GM12872 (cell line): Measurements from ENCODE around the gene GALR2.

Experiments used
- TF ChIP-seq, protein P1 (sequence below): IDR thresholded peaks from 3 replicates; pipeline ENCODE4 v1.5.1; 2011; ENCODE audit warnings: low read depth, mild to moderate bottlenecking, low read length, moderate library complexity; ENCODE audit not compliant: insufficient read depth

Gene GALR2

DNA sequence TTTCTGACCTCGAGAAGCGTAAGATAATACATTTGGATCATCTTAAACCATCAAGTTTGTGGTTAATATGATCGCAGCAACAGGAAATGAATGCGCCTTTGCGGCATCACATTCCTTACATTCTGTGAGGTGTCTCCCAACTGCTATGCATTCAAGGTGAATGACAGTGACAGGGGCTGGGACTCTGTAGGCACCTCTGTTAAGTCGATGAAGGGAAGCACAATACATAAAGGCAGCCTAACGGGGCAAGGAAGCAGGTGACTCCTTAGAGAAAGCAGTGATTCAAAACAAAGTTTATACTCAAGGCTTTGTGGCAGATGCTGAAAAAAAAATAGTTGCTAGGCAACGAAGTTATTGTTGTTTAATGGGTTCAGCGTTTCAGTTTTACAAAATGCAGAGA, 25.9 kb upstream of the GALR2 start:
- TF ChIP-seq, protein P1, sequence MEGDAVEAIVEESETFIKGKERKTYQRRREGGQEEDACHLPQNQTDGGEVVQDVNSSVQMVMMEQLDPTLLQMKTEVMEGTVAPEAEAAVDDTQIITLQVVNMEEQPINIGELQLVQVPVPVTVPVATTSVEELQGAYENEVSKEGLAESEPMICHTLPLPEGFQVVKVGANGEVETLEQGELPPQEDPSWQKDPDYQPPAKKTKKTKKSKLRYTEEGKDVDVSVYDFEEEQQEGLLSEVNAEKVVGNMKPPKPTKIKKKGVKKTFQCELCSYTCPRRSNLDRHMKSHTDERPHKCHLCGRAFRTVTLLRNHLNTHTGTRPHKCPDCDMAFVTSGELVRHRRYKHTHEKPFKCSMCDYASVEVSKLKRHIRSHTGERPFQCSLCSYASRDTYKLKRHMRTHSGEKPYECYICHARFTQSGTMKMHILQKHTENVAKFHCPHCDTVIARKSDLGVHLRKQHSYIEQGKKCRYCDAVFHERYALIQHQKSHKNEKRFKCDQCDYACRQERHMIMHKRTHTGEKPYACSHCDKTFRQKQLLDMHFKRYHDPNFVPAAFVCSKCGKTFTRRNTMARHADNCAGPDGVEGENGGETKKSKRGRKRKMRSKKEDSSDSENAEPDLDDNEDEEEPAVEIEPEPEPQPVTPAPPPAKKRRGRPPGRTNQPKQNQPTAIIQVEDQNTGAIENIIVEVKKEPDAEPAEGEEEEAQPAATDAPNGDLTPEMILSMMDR, result no peak

- TF ChIP-seq, protein P1, result no peak
Observed at GRCh38 chr17:76049239-76049638, 25.3 kb upstream of the GALR2 start.

GRCh38 chr17:76049836-76050537, 24.6 kb upstream of the GALR2 start:
- TF ChIP-seq, protein P1, result no peak

DNA sequence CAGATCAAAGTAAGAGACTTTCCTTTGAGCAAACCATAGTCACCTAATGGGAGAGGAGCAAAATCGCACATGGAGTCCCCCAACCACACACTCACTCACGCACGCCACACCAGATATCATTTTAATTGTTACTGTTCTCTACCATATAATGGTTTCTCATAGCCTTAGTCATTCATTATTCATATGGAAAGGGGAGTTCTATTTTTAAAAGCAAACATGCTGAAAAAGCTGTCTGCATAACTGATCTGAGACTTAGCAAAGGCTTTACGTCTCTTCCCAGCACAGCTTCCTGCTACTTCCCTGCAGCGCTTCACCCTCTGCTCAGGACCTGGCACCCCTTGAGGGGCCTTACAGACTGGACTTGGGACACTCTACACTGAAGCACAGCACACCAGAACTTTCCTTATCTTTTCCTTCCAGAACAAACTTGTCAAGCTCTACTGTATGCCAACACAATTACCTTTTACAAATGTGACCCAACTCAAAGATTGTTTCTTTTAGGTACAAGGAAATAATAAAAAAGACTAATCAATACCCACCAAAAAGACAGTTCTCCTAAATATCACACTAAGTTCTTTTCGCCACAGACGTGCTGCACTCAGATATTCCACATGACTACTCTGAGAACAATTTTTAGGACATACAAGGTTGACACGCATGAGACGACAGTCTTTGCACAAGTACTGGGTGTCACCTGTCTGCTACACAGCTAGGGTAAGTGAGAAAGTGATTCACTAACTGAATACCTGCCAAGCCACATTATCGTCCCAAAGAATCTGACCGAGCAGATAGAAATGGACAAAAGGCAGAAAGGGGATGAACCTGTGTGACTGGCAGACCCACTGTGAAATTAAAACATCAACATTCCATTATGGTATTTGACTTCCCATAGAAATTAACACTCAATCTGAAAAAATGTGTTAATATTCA, 23.8 kb upstream of the GALR2 start:
- TF ChIP-seq, protein P1, result no peak

GRCh38 chr17:76051561-76051960, 23.0 kb upstream of the GALR2 start:
- TF ChIP-seq, protein P1, result no peak

GRCh38 chr17:76053246-76054111, 21.1 kb upstream of the GALR2 start:
- TF ChIP-seq, protein P1, result no peak

DNA sequence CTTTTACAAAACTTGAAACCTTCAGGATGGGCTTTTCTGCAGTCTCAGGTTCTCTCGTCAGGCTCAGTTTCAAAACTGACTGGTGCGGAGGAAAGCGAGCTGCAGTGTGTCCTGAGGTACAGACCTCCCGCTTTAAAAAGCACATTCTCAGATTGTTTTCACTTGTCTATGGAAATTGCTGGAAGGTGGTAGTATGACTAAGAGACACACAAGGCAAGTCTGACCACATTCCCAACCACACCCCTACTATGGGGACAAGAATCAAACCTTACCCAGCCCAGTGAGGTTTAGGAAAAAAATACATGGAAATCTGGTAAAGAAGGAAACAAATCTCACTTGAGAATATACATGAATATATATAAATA, 20.5 kb upstream of the GALR2 start:
- TF ChIP-seq, protein P1, result no peak
